HG02970 (cell line): ENCODE data around the gene C1QTNF2.
"Not testable (repeated sequence)": the region's sequence is repeated elsewhere in the genome, so short reads cannot be mapped to it uniquely, and the experiment has no call there.

Source experiments
- ATAC-seq: cut with Tn5 transposase; IDR thresholded peaks from one replicate; pipeline ENCODE4 v1.9.1; 2021; ENCODE audit warnings: mild to moderate bottlenecking, moderate library complexity, moderate number of reproducible peaks; ENCODE audit not compliant: unreplicated experiment, low FRiP score

C1QTNF2 gene

DNA sequence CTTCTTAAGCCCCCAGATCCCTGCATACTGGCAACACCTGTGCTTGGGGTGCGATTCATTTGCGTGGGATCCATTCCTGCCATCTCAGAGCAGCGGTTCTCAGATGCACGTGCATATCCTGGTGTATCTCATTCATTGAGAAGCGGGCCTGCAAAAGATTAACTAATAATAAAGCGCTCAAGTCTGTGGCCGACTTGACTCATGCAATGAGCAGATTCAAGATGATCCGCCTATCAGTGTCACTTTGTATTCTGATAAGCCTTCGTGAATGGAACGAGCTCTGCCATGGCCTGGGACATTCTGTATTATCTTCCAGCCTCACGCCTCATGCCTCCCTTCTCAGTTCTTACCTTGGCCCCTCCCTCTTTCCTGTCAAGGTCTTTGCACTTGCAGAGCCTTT is 22.3 kb downstream of the C1QTNF2 start:
- ATAC-seq: no peak

DNA sequence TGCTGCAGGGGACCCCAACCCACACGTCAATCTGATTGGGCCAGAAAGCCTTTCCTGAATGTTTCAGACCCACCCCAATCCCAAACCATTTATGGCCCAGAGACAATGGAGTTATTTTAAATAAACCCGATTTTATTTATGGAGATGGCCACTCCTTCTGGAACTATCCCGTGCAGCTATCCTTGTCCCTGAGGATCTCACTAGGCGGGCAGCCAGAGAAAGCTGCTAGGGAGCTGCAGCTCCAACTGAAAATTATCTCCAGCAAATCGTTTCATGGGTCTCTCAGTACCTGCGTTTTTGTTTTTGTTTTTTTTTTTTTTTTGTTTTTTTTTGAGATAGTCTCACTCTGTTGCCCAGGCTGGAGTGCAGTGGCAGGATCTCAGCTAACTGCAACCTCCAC is 23.0 kb downstream of the C1QTNF2 start:
- ATAC-seq: no peak

DNA sequence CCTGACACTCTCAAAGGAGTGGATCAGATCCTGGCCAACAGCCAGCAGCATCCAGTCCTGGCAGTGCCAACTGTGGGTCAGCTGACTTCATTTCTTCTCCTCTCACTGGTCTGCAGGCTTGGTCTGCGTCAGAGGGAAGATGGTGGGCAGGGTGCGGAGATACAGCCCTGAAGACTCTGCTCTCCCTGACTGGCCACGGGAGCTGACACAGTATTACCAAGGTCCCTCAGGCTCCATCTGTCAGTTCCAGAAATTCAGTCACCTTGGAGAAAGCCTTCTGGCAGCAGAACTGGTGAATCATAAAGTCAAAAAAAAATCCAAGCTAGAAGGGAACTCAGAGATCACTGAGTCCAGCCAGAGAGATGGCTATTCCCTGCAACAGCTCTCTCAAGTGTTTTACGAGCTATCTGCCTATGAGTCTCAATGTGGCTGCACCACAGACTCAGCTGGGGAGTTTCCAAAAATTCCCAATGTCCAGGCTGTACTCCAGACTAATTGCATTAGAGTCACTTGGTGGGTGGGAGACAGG is 27.9 kb downstream of the C1QTNF2 start:
- ATAC-seq: no peak

DNA sequence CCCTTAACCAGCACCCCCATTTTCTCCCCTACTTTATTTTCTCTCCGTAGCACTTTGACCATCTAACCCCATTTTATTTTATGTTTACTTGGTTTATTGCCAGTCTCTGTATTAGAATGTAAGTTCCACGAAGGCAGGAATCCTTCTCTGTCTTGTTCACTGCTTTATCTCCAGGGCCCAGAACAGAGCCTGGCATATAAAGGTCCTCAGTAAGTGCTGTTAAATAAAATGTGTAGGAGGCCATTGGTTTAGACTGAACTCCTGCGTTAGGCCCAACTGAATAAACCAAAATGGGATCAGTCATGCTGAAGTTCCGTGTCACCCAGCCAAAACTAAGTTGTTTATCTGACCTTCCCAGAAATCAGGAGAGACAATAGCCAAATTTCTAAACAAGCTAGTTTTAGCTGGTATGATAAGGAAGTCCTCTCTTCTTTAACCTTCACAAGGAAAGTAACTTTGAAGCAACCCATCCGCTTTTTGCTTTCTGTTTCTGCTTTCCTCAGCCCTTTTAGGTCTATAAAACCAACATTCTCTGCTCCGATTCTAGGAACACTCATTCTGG is 29.0 kb downstream of the C1QTNF2 start:
- no peak for ATAC-seq

DNA sequence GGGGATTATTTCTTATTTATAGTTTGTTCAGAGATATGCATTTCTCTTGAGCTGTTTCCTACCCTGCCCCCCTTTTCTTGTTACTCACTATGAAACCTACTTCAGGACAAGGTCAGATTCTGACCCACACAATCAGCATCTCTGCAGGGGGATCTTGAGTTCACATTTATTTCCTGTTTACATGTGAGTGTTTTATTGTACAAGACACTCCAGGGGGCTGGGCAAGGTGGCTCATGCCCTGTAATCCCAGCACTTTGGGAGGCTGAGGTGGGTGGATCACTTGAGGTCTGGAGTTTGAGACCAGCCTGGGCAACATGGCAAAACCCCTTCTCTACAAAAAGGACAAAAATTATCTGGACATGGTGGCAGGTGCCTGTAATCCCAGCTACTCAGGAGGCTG is 29.9 kb downstream of the C1QTNF2 start:
- not testable (repeated sequence) for ATAC-seq

DNA sequence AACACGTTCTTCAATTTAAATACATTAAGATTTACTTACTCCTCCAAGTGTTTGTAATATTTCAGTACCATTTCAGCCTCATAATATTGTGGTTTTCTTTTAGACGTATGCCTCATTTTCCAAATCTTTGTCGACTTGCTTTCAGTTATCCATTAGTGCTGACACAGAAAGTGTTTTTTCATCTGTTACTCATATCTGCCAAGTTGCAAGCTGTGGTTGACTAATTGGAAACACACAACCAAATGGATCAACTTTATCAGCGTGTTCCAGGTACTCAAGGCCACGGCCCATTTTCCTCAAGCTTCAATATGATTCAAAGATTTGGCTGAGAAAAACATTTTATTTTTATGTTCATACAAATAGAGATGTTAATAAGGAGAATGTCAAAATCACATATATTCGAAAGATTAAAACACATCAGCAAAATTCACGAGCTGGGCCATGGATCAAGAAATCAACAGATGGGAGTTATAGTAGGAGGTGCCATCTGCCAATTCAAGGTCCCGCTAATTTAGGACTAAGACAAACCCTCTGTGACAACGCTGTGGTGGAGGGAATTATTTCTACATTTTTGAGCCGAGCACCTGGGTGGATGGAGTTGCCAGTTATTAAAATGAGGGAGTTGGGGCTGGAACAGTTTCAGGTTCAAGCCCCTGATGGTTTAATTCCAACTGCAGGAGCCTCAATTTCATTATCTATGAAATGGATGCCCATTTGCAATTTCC is 30.9 kb downstream of the C1QTNF2 start:
- ATAC-seq: no peak

DNA sequence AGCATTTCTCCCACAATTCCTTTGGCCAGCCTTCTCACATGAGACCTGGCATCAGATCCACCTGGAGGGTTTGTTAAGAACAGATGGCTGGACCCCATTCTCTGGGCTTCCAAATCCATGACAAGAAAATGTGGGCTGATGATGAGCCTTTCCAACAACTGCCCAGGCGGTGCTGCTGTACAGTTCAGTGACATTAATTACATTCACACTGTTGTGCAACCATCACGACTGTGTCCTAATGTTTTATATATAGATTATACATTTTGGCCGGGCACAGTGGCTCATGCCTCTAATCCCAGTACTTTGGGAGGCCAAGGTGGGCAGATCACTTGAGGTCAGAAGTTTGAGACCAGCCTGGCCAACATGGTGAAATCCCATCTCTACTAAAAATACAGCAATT is 35.7 kb downstream of the C1QTNF2 start:
- ATAC-seq: not testable (repeated sequence)

DNA sequence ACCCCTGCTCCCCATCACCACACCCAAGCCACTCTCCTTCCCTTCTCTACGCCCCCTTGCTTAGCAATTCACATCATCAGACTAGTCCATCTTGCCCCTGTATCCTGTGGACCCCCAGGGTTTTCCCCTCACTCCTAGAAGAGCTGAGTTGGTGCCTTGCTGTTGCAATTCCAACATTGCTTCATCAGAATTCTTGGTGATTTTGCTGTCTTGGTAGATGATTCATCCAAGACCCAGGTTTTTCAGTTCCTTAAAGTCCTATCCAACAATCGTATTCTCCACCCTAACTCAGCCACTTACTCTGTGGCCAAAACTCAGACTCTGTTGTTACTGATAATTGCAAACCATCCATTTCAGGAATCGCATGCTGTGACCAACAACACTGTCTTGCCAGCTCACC is 36.7 kb downstream of the C1QTNF2 start:
- ATAC-seq: no peak

DNA sequence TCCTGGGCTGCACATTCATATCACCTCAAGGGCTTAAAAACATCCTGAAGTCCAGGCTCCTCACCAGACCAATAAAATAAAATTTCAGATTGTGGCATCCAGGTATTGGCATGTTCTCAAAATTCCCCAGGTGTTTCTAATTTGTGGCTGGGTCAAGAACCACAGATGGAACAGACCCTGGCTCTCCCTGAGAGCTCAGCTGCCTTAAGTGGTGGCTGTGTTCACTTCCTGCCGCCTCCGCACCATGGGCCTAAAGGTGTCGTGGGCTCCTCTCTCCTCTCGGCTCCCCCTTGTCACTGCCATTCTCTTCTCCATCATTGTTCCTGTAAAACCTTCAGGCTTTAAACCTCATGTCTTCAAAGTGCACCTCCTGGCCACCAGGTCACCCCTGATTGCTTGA is 40.2 kb downstream of the C1QTNF2 start:
- ATAC-seq: no peak

DNA sequence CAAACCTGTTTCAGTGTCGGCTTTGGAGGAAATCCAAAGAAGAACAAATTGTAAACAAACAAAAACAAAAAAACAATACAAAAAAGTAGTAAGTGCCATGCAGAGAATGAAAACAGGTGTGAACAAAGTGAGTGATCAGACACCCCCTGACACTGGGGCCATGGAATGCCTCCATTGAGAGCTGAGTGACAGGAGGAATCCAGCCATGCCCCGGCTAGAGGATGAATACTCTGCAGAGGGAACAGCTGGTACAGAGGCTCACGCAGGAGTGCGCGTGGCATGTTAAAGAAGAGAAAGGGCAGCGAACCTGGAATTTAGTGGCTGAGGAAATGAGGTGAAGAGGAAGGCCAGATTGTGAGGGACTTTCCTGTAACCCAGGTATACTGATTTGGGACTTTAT is 42.6 kb downstream of the C1QTNF2 start:
- no peak for ATAC-seq

DNA sequence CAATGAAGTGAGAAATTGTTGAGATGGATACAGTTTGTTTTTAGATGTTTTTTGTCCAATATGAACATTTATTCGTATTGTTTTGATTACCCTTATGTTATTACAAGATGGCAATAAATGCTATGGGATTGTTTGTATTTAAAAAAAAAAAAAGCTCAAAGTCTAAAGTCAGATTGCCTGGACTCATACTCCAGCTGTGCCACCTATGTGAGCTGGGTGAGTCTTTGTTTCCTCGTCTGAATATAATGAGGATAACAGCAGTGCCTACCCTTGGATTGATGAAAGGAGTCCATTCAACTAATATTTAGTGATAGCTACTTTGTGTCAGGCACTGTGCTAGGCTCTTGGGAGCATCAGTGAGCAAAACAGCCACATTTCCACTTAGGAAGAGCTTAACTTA is 43.4 kb downstream of the C1QTNF2 start:
- ATAC-seq: no peak

DNA sequence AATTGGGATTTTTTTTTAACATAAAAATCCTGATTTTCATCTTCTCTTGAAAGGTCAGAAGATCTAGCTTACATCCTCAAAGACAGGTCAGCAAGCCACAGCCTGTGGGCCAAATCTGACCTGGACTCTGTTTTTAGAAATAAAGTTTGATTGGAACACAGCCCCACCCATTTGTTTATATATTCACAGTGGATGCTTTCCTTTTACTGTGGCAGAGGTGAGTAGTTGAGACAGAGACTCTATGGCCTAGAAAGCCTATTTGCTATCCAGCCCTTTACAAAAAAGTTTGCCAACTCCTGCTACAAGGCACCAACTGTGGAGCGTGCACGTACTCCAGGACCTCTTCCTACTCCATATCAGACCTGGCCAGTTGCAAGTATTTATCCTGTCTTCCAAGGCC is 44.7 kb downstream of the C1QTNF2 start:
- no peak for ATAC-seq

DNA sequence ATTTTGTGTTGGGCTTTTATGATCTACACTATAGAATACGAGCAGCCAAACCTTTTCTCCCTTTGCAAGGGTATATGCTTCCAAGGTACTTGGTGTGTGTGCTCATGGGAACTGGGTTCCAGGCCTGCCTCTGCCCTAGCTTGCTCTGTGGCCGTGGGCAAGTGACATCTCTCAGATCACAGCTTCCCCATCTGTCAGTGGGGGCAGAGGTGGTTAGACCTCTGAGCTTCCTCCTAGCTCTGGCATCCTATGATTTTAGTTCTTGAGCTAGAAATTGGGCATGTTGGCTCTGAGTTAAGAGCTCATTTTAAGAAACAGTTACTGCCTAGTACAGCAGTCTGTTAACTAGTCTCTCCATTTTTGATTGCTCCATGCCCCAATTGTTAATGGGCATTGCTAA is 45.5 kb downstream of the C1QTNF2 start:
- ATAC-seq: no peak

DNA sequence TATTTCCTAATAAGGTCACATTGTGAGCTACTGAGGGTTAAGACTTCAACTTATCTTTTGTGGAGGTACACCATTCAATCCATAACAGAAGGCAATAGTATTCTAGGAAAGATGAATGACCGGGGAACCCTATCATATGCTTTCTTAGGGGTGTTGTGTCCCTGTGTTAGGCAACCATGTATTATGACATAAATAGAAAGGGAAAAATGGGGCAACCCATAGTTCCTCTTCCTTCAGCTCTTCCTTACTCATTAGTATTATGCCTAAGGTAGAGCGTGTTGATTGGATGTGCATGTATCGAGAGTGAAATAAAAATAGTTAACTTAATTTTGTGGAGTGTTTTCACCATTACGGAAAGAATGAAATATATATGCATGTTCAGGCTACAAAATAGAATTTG is 52.0 kb downstream of the C1QTNF2 start:
- ATAC-seq: no peak

DNA sequence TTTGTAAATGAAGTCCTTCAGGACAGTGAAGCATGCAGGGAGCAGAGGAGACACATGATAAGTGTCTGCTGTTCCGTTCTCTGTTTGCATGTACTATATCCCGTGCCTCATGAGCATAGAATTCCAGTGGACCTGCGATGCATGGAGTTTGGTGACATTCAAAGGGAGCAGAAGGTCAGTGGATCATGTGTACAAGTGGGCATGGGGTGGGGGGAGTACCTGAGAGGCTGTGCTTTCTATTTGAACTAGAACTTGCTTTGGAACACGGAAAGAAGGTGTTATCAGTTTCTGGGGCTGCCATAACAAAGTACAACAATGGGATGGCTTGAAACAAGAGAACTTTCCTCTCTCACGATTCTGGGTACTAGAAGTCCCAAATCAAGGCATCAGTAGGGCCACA is 53.0 kb downstream of the C1QTNF2 start:
- ATAC-seq: no peak

DNA sequence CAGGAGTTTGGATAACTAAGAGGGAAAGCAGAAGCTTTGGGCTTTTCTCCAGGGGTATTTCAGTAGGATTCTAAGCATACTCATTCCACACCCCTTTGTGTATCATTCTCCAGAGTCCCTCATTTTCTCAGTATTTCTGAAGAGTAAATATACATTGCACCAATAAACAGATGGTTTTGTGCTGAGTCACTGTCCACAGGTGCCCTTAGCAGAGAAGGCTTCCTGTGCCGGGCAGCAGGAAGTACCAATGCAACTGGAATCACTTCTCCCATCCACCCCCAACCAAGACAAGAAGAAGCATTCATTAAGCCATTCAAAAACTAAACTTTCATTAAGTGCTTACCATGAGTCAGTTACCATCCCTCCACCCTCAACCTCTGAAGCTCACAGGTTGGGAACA is 54.5 kb downstream of the C1QTNF2 start:
- ATAC-seq: no peak

DNA sequence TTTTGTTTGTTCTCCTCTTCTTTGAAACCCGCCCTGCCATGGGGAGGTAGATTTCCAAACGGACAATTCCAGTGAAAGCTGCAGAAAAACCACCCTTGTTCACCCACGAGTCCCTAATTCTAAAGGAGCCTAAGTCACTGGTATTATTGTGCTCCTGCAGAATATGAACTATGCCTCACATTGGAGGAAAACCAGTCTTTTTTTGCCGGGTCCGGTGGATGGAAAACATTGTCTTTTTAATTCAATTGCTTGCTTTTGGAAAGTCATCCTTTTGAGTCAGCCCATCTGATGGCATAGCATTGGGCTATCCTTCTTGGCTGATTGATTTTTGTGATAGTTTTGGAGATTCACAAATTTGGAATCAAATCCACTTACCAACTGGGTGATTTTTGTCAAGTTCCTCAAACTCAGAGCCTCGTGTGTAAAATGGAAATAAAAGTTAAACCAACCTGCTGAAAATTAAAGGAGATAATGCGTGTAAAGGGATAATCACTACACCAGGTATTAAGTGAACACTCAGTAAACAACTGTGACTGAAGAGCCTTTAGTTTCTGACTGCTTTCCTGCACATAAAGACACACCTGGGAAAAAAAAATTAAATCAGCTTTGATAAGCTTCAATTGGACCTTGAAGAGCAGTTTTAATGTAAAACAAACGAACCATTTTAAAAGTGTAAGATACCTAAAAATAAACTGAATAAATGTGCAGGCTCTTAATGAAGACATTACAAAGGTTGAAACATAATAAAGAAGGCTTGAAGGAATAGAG is 57.3 kb downstream of the C1QTNF2 start:
- ATAC-seq: no peak

DNA sequence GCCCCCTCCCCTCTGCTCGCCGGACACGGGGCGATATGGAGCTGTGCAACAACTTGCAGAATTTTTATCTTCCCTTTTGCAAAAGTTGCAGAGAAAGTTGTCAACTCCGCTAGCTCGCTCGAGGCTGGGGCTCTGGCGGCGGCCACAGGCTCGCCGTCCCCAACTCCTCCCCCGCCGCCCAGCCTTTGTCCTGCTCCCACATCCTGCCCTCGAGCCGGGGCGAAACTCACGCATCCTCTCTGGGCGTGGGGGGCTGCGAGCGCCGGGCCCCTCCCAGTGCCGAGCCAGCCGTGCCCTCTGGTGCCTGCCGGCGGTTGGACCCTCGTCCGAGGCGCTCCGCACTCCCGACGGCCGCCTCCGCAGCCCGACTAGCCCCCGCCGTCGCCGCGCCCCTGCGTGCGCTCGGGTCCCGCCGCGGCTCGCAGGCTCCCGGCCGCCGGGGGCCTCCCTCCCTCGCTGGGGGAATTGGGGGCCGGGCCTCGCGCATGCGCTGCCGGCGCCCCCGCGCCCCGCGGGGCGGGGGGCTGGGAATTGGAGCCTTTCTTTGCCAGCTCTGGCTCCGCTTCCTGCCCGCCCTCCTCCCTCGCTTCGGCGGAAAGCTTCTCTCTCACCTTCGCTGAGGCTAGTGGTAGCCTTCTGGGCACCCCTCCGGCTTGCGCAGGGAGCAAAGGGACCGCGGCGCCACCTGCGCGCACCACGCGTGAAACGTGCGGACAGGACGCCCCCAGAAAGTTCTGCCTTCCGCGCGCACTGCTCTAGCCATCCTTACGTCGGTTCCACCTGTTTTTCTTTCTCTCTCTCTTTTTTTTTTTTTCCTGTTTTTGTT is 58.1 kb downstream of the C1QTNF2 start, which contains the start of gene CCNJL:
Gene CCNJL (minus strand): TSS at position 431 of the 826 bp plus-strand sequence. CDS start 641 bp downstream, outside the sequence.
- ATAC-seq: no peak

DNA sequence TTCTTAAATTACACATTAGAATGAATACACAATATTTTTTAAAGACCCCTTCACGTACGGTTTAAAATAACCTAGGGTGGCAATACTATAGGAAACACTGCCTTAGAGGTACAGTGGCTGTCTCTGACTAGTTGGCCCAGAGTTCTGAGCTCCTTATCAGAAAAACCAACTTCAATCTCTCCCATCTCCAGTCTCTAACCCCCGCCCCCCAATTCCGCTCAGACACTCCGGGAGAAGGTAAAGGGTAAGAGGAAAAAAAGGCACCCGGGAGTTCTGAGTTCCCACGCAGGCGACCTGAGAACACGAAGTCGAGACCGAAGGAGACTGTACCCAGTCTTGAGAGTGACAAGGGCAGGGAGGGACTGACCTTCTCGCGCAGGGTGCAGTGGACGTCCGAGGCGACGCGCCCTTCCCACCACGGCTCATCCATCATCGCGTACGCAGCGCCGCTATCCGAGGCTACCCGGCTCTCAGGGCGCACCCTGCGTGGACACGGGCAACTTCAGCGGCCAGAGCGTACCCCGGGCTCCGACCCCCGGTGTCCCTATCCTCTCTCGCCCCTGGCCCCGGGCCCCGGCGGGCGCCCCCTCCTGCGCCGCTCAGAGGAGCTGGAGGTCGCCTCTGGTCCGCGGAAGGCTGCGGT is 58.8 kb downstream of the C1QTNF2 start:
- ATAC-seq: no peak
